OCI-LY3 (cell line): Measurements from ENCODE around the gene PELI1.

Experiments
- EZH2phosphoT487 ChIP-seq: fragments of 200-600 bp; shearing (Covaris generic); IDR thresholded peaks from 2 replicates; pipeline ENCODE4 v1.6.1; 2018; ENCODE audit warnings: antibody characterized with exemption, mixed run types, low read depth
- TF ChIP-seq, protein P1 (sequence below): fragments of 200-600, 300-600 bp; sonication (generic); IDR thresholded peaks from 2 replicates; pipeline ENCODE4 v1.5.1; 2014; ENCODE audit warnings: antibody characterized with exemption, low read length, low read depth

DNA sequence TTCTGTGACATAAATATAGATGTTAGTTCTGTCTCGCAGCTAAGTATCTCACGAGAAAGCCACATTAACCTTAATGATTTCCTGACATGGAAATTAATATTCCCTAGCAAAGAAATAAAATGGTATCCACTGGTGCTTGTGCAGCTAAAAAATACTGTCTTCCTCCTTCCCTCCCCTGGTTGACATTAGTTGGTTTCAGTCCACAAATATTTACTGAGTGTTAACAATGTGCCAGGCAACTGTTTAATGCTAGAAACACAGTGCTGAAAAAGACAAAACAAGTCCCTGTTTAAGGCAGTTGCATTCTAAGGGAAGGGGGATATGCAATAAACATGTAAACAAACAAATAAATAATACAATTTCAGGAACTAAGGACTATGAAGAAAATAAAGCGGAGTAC lies 80.8 kb downstream of the PELI1 start:
- TF ChIP-seq, protein P1, sequence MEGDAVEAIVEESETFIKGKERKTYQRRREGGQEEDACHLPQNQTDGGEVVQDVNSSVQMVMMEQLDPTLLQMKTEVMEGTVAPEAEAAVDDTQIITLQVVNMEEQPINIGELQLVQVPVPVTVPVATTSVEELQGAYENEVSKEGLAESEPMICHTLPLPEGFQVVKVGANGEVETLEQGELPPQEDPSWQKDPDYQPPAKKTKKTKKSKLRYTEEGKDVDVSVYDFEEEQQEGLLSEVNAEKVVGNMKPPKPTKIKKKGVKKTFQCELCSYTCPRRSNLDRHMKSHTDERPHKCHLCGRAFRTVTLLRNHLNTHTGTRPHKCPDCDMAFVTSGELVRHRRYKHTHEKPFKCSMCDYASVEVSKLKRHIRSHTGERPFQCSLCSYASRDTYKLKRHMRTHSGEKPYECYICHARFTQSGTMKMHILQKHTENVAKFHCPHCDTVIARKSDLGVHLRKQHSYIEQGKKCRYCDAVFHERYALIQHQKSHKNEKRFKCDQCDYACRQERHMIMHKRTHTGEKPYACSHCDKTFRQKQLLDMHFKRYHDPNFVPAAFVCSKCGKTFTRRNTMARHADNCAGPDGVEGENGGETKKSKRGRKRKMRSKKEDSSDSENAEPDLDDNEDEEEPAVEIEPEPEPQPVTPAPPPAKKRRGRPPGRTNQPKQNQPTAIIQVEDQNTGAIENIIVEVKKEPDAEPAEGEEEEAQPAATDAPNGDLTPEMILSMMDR = no peak
- TF ChIP-seq EZH2phosphoT487 = no peak
